ENCODE data around the gene IL31.

GRCh38 chr12:122140467-122141257 lies 33.4 kb downstream of the IL31 start:
- TF ChIP-seq RAD21 (IDR thresholded peaks at IDR 0.05) (no peak), CTCF (IDR thresholded peaks at IDR 0.05; ENCODE audit: low read depth, low read length, missing input control) (no peak), YY1 (IDR thresholded peaks at IDR 0.05) (no peak), JUND (IDR thresholded peaks at IDR 0.05) (no peak), MAX (IDR thresholded peaks at IDR 0.05) (no peak), GABPA (IDR thresholded peaks at IDR 0.05 in 1 of 2, conservative IDR thresholded peaks at IDR 0.05 in 1 of 2) (no peak), EGR1 (IDR thresholded peaks at IDR 0.05; ENCODE audit: low read depth in 2 of 2) (no peak), NR2F2 (IDR thresholded peaks at IDR 0.05) (no peak), RXRA (IDR thresholded peaks at IDR 0.05) (no peak), TAF1 (conservative IDR thresholded peaks at IDR 0.05) (no peak), REST (IDR thresholded peaks at IDR 0.05) (no peak)
- TF ChIP-seq, protein P1, sequence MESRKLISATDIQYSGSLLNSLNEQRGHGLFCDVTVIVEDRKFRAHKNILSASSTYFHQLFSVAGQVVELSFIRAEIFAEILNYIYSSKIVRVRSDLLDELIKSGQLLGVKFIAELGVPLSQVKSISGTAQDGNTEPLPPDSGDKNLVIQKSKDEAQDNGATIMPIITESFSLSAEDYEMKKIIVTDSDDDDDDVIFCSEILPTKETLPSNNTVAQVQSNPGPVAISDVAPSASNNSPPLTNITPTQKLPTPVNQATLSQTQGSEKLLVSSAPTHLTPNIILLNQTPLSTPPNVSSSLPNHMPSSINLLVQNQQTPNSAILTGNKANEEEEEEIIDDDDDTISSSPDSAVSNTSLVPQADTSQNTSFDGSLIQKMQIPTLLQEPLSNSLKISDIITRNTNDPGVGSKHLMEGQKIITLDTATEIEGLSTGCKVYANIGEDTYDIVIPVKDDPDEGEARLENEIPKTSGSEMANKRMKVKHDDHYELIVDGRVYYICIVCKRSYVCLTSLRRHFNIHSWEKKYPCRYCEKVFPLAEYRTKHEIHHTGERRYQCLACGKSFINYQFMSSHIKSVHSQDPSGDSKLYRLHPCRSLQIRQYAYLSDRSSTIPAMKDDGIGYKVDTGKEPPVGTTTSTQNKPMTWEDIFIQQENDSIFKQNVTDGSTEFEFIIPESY (IDR thresholded peaks at IDR 0.05) = no peak

Measured in liver (tissue), 3 donors.